Measurements from ENCODE around the gene ZC3H12D.
"Not testable (repeated sequence)": the region's sequence is repeated elsewhere in the genome, so short reads cannot be mapped to it uniquely, and the experiment has no call there.

ZC3H12D gene

DNA sequence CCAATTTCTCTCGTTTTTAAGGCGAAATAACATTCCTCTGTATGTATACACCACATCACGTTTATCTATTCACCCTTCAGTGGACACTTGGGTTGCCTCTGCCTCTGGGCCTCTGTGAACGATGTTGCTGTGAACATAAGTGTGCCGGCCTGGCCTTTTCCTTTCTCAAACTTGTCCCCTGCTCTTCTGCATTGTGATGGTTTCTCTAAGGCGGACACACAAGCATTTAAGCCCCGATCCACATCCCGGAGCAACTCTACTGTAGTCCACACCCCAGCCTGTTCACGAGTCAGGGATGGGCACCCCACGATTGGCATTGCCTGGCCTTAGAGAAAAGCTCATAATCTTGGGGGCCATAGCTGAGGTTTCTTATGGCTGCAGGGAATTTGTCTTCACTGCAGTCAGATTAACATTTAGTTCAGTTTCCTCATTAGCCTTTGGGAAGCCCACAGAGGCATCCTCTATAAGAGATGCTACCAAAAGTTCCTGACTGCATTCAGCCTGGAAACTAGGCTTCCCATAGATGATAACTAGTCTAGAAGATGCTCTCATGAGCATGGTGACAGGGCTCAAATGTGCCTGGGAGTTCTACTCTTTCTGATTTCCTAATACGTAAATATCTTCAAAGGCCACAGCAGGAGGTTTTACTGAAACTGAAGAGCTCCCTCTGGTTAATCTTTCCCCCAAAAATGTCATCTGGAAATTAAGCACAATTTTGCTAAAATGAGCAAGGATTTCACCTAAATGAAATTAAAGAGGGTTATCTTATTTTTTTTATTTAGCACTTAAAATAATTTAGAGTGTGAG, 762 bp downstream of the ZC3H12D start:
- no peak for DNase-seq (ENCODE audit: low spot score)

DNA sequence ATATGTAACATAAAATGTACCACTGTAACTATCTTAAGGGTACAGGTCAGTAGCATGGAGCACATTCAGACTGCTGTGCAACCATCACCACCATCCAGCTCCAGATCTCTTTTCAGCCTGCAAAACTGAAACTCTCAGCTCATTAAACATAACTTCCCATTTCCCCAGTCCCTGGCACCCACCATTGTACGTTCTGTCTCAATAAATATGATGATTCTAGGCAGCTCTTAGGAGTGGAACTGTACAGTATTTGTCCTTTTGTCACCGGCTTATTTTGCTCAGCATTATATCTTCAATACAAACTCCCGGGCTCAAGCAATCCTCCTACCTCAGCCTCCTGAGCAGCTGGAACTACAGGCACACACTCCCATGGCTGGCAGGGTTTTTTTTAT, 1.5 kb downstream of the ZC3H12D start:
- no peak for DNase-seq (ENCODE audit: low spot score)

DNA sequence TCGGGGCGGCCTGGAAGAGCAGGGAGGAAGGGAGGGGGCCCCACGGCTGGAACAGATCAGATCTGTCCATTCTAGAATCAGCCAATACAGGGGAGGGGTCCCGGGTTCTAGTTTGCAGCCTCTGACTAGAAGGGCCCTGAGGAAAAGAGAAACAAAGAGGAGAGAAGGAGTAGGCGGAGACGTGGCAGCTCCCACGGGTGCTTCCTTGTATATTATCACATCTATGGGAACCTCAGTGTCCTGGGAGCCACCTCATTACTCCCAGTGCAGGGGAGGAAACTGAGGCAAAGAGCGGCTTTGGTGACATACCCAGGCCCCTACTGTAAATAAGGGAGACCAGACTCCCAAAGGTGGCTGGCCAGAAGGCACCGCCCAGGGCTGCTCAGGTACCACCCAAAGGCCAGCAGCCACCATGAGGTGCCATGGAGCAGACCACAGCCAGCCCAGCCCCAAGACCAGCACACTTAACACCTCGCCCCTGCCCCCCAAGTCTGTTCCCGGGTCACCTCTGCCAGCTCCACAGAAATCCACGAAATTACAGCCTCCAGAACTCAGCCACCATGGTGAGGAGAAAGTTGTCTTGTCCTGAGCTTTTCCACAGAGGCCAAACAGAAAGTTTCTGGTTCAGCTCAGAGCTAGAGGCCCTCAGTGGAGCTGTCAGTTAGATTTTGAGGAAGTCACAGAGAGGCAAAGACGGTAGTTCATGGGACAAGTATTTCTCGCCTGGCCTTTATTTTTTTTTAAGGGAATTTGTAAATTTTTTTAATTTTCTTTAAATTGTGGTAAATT, 2.1 kb downstream of the ZC3H12D start:
- no peak for DNase-seq (ENCODE audit: low spot score)

DNA sequence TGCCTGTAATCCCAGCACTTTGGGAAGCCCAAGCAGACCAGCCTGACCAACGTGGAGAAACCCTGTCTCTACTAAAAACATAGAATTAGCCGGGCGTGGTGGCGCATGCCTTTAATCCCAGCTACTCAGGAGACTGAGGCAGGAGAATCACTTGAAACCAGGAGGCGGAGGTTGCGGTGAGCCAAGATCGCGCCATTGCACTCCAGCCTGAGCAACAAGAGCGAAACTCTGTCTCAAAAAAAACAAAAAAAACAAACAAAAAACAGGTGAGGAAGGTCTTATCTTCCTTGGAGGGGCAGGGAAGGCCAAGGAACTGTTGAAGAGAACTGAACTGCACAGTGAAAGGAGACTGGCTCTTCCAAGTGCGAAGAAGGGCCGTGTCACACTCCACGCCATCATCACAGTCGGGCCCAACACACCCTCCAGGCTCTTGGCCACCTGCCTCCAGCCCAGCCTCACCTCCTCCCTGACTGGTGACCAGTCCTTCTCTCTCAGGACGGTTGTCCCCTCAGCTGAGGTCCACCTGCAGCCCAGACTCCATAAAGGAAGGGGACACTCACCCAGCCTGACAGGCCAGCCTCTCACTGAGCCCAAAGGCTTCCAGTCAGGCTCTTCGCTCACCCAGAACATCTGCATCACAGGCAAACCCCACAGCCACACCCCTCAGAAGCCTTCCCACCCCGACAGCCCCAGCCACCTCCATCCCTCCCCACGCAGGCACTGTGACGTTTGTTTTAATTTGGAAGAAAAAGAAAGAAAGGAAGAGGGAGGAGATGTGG, 4.1 kb downstream of the ZC3H12D start:
- no peak for DNase-seq (ENCODE audit: low spot score)

DNA sequence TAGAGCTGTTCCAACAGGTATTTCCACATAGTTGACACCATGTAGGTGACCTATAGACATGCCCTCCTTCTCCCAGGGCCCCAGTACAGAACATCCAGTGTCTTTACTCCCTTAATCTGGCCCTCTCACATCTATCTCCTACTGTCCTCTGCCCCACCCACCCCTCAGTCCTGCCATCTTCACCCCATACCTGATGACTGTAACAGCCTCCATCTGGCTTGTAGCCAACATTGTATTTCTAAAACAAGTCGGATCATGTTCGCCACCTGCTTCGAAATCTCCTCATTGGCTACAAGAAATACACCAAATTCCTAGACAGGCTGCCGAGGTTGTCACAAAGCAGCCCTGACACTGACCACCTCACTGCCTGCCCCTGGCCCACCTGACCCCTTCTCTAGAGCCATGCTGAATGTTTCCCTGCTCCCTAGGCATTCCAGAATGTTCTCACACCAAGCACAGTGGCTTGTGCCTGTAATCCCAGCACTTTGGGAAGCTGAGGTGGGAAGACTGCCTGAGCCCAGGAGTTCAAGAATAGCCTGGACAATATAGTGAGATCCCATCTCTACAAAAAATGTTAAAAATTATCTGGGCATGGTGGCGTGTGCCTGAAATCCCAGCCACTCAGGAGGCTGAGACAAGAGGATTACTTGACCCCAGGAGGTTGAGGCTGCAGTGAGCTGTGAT, 6.0 kb downstream of the ZC3H12D start:
- DNase-seq (ENCODE audit: low spot score): no peak

DNA sequence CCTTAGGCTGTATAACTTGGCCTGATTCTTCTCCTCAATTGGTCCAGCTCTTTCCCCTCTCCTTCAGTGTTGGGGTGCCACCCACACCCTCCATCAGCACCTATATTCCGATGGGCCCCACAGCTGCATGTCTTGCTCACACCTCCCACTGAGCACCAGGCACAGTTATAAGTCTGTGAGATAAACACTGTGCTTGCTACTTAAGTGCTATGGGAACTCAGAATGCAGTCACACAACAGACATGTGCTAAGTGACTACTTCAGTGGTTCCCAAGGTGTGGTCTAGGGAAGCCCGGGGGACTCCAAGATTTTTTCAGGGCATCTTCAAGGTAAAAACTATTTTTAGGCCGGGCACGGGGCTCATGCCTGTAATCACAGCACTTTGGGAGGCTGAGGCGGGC, 7.3 kb downstream of the ZC3H12D start:
- DNase-seq (ENCODE audit: low spot score): no peak

DNA sequence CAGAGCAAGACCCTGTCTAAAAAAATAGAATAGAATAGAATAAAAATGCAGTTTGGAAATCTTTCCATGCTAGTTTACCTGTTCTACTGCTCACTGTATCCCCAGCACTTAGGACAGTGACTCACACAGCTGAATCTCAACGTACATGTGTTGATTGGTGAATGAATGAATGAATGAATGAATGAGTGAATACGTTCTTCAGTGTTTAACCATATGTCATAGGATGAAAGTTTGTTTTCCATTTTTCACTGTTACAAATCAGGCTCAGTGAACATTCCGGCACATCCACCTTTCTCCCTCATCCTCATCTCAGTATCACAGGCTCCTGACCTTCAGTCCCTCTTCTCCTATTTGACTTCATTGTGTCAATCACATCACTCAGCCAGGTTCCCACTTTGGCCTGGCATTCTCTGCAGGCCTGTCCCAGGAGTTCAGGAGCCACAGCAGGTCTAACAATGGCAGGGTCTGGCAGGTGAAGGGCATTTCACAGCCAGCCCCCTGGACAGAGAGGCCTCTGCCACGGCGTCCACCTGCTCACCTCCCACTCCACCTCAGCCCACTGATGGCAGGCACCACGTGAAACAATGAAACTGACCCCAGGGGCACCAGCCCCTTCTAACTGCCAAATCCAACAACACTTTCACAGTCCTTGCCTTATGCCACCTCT, 7.9 kb downstream of the ZC3H12D start:
- DNase-seq (ENCODE audit: low spot score): no peak

DNA sequence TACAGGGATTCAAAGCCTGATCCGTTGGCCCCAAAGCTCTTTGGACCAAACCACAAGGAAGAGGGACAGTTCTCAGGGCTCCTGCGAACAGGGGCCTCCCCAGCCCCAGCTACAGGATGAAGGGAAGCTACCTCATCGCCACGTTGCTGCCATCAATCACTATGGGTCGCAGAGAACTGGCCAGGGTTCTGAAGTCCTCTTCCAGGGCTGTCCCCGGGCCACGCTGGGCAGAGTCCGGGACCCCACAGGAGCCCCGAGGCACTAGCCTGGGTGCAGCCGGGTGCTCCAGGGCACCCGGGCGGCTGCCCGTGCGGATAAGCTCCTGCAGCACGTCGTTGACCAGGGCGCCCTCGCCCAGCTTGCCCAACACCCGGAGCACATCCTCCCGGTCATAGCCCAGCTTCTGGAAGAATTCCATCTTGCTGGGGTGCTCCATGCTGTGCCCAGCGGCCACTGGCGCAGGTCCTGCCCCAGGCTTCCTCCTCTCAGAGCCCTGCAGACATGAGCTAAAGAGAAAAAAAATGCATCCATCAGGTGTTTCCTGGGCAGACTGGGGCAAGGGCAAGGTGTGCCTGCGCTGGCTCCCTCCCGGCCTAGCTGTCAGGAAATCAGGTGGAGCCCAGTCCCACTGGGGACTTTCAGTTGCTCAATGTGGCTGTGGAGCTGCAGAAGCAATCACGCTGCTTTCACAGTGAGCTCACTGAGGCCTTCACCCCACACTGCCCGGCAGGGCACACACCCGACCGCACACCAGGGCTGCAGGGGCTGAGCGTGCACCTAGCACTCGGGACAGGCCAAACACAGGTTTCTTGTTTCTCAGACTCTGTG, 10.5 kb downstream of the ZC3H12D start:
- no peak for DNase-seq (ENCODE audit: low spot score)

DNA sequence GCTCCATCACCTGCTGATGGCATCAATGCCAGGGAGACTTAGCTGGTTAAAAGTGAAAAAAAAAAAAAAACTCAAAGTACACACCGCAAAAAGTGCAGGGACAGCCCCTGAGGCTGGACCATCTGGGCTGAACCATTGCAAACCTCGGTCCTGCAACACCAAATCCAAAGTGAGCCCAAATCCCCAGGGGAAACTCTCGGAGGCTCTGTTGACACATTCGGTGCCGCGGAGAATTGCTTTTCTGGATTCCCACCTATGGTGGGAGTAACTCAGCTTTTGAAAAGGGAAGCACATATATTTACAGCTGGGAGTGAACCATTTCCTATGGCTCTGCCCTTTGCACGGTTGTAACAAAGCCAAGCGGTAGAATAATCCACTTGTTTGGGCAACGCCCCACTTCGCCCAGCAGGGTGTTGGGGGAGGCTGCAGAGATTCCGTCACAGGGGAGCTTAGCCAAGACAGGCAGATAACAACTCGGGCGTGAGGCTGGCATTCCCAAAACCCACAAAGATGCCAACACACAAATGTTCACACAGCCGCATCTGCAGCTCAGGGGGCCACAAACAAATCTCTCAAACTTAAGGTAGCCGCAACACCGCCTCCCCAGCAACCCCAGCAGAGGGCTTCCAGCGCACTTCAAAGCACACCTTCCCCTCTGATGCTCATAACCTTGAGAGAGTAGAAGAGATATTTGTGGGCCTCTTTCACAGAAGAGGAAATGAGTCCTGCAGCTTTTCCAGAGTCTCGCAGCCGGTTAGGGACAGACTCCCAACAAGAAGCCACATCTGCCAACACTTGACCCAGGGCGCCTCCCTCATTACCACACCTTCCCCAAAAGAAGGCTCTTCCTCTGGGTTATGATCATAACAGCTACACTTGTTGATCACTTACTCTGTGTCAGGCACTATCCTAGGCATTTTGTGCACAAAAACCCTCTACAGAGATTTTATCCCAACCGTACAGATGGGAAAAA, 11.4 kb downstream of the ZC3H12D start:
- no peak for DNase-seq (ENCODE audit: low spot score)

DNA sequence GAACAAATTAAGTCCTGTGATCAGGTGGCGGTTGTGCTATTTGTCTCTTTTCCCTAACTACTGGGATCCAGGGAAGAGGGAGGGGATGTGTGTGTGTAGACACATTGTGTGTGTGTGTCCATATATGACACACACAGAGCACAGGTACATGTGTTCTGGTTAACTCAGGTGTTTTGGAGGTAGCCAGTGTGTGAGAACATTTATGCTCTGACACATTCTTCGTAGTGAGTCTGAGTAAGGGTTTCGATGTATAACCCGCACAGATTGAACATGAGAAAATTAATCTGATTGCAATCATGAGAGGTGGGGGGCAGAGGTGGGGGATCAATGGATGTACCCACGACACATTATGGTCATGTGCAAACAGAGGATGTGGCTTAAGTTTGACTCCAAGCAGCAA, 12.6 kb downstream of the ZC3H12D start:
- DNase-seq (ENCODE audit: low spot score): no peak

DNA sequence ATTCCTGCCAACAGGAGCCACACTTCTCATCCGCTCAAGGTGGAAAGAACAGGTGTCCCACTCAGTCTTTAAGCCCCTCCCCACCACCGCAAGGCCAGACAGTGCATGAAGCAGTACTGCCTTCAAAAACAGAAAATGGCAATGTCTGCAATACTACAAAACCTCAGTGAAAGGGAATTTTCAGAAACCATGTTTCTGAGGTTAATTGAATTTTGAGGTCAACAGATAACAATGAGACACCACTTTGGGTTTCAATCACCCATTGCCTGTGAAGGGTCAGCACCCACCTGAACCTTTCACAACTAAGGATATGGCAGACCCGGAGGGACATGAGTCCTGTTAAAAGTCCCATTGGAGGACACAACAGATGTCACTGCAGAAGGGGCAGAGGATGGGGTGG, 13.0 kb downstream of the ZC3H12D start:
- no peak for DNase-seq (ENCODE audit: low spot score)

DNA sequence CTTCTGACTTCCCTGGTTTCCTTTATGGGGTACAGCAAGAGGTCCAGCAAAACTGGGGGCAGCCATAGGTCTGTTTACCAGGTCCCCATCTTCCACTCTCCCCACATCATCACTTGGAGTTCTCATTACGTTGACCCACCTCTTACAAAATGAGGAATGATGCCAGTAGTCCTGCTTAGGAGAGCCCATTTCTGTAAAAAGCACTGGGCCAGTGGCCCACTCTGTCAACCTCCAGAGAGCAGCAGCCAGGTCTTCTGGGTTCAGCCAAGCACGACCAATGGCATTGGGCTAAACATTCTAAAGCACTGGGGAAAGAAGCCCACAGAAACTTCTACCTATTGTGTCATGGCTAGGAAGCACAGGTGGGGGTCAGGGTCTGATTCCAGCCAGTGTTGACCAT, 13.9 kb downstream of the ZC3H12D start:
- no peak for DNase-seq (ENCODE audit: low spot score)

DNA sequence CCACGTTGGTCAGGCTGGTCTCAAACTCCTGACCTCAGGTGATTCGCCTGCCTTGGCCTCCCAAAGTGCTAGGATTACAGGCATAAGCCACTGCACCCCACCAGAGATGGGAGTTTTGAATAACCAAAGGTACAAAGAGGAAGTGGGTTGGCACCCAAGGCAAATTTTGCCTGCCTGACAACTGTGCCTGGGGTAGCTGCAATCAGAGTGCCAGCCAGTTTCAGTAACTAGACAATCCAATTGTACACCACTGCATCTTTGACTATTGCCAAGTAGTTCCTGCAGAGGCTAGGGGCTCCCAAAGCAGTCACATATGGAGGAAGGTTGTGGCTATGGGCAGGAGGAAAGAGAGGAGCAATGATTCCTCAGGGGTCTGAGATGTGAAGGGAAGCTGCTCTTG, 16.6 kb downstream of the ZC3H12D start:
- no peak for DNase-seq (ENCODE audit: low spot score)

DNA sequence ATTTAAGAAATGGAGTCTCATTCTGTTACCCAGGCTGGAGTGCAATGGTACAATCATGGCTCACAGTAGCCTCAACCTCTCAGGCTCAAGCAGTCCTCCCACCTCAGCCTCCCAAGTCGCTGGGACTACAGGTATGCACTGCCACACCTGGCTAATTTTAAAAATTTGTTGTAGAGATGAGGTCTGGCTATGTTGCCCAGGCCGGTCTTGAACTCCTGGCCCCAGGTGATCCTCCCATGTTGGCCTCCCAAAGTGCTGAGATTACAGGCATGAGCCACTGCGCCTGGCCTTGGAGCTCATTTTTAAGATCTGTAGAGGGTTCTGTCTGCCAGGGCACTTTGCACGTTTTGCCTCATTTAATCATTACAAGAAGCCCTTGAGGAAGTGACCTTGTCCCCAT, 17.5 kb downstream of the ZC3H12D start:
- DNase-seq (ENCODE audit: low spot score): no peak

DNA sequence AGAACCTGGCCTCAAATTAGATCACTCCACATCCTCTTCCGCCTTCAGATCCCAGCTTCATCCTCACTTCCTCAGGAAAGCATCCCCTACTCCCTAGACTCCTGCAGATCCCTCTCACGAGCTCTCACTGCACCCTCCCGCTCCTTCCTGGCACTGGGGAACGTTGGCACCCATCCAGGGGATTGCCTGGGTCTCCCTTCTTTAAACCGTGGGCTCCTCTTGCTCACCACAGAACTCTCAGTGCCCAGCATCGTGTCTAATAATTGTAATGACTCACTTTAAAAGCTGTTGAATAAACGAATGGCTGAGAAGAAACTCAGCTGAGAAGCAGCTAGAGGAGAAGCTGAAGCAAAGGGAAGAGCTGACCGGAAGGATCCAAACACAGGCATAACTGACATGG, 20.4 kb downstream of the ZC3H12D start:
- DNase-seq (ENCODE audit: low spot score): no peak

DNA sequence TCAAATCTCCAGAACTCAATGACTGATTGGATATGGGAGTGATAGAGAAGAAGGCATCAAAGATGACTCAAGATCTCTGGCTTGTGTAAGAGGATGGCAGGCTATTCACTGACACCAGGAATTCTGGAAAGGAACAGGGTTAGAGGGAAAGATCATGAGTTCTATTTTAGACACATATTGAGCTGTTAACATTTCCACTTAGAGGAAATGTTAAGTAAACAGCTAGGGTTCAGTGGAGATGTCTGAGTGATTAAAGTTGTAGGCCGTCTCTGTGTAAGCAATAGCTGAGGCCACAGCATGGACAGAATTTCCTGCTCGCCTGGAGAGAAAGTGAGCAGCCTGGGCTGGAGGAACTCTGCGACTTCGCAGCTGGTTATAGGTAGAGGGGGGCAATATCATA, 21.0 kb downstream of the ZC3H12D start:
- DNase-seq (ENCODE audit: low spot score): no peak

DNA sequence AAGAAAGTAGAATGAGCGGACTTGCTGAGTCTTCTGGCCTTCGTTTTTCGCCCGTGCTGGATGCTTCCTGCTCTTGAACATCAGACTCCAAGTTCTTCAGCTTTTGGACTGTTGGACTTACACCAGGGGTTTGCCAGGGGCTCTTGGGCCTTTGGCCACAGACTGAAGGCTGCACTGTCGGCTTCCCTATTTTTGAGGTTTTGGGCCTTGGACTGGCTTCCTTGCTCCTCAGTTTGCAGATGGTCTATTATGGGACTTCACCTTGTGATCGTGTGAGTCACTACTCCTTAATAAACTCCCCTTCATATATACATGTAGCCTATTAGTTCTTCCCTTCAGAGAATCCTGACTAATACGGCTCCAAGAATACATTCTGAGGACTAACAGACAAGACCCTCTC, 22.1 kb downstream of the ZC3H12D start:
- not testable (repeated sequence) for DNase-seq (ENCODE audit: low spot score)

DNA sequence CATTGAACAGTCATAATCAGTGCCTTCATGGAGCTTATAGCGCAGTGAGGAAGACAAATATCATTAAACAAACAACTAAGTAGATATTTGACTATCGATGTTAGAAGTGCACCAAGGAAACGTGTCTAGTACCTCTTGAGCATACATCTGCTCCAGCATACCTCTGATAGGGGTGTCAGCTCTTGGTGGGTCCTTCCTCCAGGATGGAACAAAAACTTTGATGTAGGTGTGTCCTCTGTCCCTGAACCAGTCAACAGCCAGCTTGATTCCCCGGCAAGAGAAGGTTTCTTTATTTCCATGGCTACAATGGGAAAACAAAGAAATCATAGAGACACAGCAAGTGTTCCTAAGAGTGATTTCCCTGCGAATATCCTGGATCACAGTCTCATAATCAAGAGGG, 23.1 kb downstream of the ZC3H12D start:
- DNase-seq (ENCODE audit: low spot score): no peak

DNA sequence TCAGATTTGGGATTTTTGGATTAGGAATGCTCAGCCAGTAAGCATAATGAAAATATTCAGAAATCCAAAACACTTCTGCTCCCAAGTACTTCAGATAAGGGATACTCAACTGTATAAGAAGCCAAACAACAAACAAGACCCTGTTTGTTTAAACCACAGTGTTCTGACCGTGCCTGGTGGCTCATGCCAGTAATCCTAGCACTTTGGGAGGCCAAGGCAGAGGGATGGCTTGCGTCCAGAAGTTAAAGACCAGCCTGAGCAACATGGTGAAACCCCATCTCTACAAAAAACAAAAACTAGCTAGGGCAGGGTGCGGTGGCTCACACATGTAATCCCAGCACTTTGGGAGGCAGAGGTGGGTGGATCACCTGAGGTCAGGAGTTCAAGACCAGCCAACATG, 24.6 kb downstream of the ZC3H12D start:
- DNase-seq (ENCODE audit: low spot score): not testable (repeated sequence)

DNA sequence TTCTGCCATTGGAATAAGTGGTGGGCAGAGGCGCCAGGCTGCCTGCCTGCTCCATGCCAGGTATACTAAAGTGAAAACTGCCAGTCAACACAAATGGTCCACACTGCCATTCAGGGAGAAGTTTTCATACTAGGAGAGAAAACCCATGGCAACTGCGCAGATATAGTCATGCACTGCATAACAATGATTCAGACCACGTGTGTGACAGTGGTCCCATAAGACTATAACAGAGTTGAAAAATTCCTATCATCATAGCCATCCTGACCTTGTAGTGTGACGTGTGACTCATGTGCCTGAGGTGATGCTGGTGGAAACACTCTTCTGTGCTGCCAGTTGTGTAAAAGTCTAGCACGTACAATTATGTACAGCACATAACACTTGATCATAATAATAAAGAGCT, 25.1 kb downstream of the ZC3H12D start:
- no peak for DNase-seq (ENCODE audit: low spot score)

All from hepatic stellate cell (primary cell).